Fibroblast of pulmonary artery (primary cell): ENCODE data around the gene PTPRT.

ENCODE experiments used
- DNase-seq: peaks from one replicate; pipeline ENCODE4 v3.0.0-alpha.2; 2010; ENCODE audit warnings: low read depth
- H3K4me3 ChIP-seq: replicated peaks from 2 replicates; pipeline ENCODE4 v1.5.1; 2011; ENCODE audit warnings: low read depth, mild to moderate bottlenecking, control low read depth, low read length, moderate library complexity
- CTCF ChIP-seq: IDR thresholded peaks from 2 replicates; pipeline ENCODE4 v1.5.1; 2011; ENCODE audit warnings: mild to moderate bottlenecking, control low read depth, low read length, inconsistent platforms; ENCODE audit errors: missing control alignments

Gene PTPRT

GRCh38 chr20:42785041-42785440, 404.7 kb downstream of the PTPRT start:
- TF ChIP-seq CTCF = no peak
- no peak for DNase-seq

GRCh38 chr20:42779216-42779615, 410.5 kb downstream of the PTPRT start:
- no peak for DNase-seq
- no peak for TF ChIP-seq CTCF
- H3K4me3 ChIP-seq = no peak overlapping the region

More at GRCh38 chr20:42785041-42785440, 404.7 kb downstream of the PTPRT start:
- no peak overlapping the region for H3K4me3 ChIP-seq

GRCh38 chr20:42775866-42776265, 413.8 kb downstream of the PTPRT start:
- DNase-seq = no peak
- no peak for TF ChIP-seq CTCF
- H3K4me3 ChIP-seq = no peak overlapping the region

GRCh38 chr20:42775037-42775436, 414.7 kb downstream of the PTPRT start:
- TF ChIP-seq CTCF = no peak
- H3K4me3 ChIP-seq = no peak overlapping the region
- DNase-seq = no peak

- no peak for TF ChIP-seq CTCF
- no peak for DNase-seq
- no peak overlapping the region for H3K4me3 ChIP-seq
Observed at GRCh38 chr20:42763015-42763414, 426.7 kb downstream of the PTPRT start.

GRCh38 chr20:42756991-42757390, 432.7 kb downstream of the PTPRT start:
- DNase-seq = no peak
- H3K4me3 ChIP-seq = no peak overlapping the region
- no peak for TF ChIP-seq CTCF

- TF ChIP-seq CTCF = no peak
- DNase-seq = no peak
- no peak overlapping the region for H3K4me3 ChIP-seq
Observed at GRCh38 chr20:42754706-42755105, 435.0 kb downstream of the PTPRT start.
